Stomach (tissue), 4 donors: ENCODE measurements around the gene RNF213.

Source experiments
- POLR2A ChIP-seq, 4 donors: fragments of 450-650 bp; IDR thresholded peaks; one replicate each; pipeline ENCODE4 v1.6.1; 2016; ENCODE audit warnings: antibody characterized with exemption in 4 of 4, control low read depth in 2 of 4, mild to moderate bottlenecking in 1 of 4, moderate library complexity in 1 of 4
- TF ChIP-seq, protein P1 (sequence below), 7 experiments: fragments of 450-650 bp in 4 of 7; fragments of 200-600 bp in 3 of 7; sonication (generic) in 3 of 7; IDR thresholded peaks; one replicate each; pipeline ENCODE4 v1.5.1; 2016 to 2019; ENCODE audit warnings: antibody characterized with exemption in 7 of 7, control low read depth in 2 of 7, mild to moderate bottlenecking in 1 of 7

DNA sequence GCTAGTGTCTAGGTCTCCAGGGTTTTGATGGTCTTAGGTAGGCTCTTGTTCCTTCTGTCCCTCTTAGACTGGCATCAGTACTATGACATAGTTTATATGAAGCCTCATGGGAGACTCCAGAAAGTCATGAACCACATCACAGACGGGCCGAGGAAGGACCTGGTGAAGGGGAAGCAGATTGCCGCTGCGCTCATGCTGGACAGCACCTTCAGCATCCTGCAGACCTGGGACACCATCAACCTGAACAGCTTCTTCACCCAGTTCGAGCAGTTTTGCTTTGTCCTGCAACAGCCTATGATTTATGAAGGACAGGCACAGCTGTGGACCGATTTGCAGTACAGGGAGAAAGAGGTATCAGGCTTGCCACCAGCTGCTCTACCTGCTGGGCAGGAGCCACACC, 34.0 kb downstream of the RNF213 start:
- TF ChIP-seq POLR2A (IDR thresholded peaks at IDR 0.05), result no peak
- TF ChIP-seq, protein P1, sequence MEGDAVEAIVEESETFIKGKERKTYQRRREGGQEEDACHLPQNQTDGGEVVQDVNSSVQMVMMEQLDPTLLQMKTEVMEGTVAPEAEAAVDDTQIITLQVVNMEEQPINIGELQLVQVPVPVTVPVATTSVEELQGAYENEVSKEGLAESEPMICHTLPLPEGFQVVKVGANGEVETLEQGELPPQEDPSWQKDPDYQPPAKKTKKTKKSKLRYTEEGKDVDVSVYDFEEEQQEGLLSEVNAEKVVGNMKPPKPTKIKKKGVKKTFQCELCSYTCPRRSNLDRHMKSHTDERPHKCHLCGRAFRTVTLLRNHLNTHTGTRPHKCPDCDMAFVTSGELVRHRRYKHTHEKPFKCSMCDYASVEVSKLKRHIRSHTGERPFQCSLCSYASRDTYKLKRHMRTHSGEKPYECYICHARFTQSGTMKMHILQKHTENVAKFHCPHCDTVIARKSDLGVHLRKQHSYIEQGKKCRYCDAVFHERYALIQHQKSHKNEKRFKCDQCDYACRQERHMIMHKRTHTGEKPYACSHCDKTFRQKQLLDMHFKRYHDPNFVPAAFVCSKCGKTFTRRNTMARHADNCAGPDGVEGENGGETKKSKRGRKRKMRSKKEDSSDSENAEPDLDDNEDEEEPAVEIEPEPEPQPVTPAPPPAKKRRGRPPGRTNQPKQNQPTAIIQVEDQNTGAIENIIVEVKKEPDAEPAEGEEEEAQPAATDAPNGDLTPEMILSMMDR (IDR thresholded peaks at IDR 0.05), result no peak
